A172 (cell line): ENCODE data around the gene GPRIN3. TPM values are rescaled to one million over a fixed set of nuclear protein-coding genes. Genes with fewer than 3 reads are reported as not detected.
A peak's percentile ranks its signal among the peaks of the same experiment; 100 is the strongest.
"Not testable (repeated sequence)": the region's sequence is repeated elsewhere in the genome, so short reads cannot be mapped to it uniquely, and the experiment has no call there.

ENCODE experiments used
- DNase-seq: peaks from one replicate; pipeline ENCODE4 v3.0.0-alpha.2; 2015; ENCODE audit warnings: low spot score
- total RNA-seq: library from RNA; depleted of rRNA; stranded (reverse); fragments of >200 nt; shearing (Covaris generic); gene quantifications from 2 replicates; pipeline ENCODE4 v1.2.3, GENCODE V29; 2014; rRNA removed

GPRIN3 gene
- total RNA-seq, 1 experiment from 2014 or later, result 0.41 TPM

- no peak for DNase-seq
Observed at GRCh38 chr4:89216866-89217265, 90.7 kb downstream of the GPRIN3 start.

- DNase-seq, result no peak
Observed at GRCh38 chr4:89216422-89216821, 91.2 kb downstream of the GPRIN3 start.

GRCh38 chr4:89215736-89216135, 91.9 kb downstream of the GPRIN3 start:
- no peak for DNase-seq

- DNase-seq, result no peak
Observed at GRCh38 chr4:89214308-89214707, 93.3 kb downstream of the GPRIN3 start.

- DNase-seq, result no peak
Observed at GRCh38 chr4:89213382-89213701, 94.3 kb downstream of the GPRIN3 start.

GRCh38 chr4:89212666-89213381, 94.8 kb downstream of the GPRIN3 start:
- DNase-seq, result peak; percentile 18

GRCh38 chr4:89204624-89205023, 103.0 kb downstream of the GPRIN3 start:
- DNase-seq, result peak; percentile 16

GRCh38 chr4:89203902-89204301, 103.7 kb downstream of the GPRIN3 start:
- no peak for DNase-seq

GRCh38 chr4:89199394-89199793, 108.2 kb downstream of the GPRIN3 start:
- DNase-seq, result not testable (repeated sequence)

- no peak for DNase-seq
Observed at GRCh38 chr4:89197920-89198319, 109.7 kb downstream of the GPRIN3 start.

- DNase-seq, result no peak
Observed at GRCh38 chr4:89196745-89197144, 110.9 kb downstream of the GPRIN3 start.

GRCh38 chr4:89196056-89196674, 111.4 kb downstream of the GPRIN3 start:
- DNase-seq, result no peak

- no peak for DNase-seq
Observed at GRCh38 chr4:89193843-89194242, 113.8 kb downstream of the GPRIN3 start.

Other genes with a start within 250 kb of the GPRIN3 start
- 10.2 and 16.6 TPM in 2 replicates for gene TIGD2, start 196.3 kb downstream of the GPRIN3 start, total RNA-seq